Liver (tissue), 9 donors: Measurements from ENCODE around the gene PRDM1. TPM values are rescaled to one million over a fixed set of nuclear protein-coding genes. Genes with fewer than 3 reads are reported as not detected.

Source experiments
- DNase-seq: peaks from one replicate; pipeline ENCODE4 v3.0.0-alpha.2; 2017; ENCODE audit warnings: low spot score
- H3K27ac ChIP-seq, 2 donors: one replicate each; pipeline ENCODE4 v1.7.0; 2013; ENCODE audit warnings: inconsistent platforms in 2 of 2, low read length in 2 of 2, control low read depth in 1 of 2, low read depth in 1 of 2, mild to moderate bottlenecking in 1 of 2
- H3K27me3 ChIP-seq, 4 donors: one replicate each; pipeline versions ENCODE4 v1.6.1 to v1.7.0; 2013; ENCODE audit warnings: low read length in 3 of 4, inconsistent platforms in 1 of 4, mild to moderate bottlenecking in 1 of 4, moderate library complexity in 1 of 4; ENCODE audit not compliant: control insufficient read depth in 4 of 4, insufficient read depth in 4 of 4
- H3K36me3 ChIP-seq, 4 donors: one replicate each; pipeline versions ENCODE4 v1.6.1 to v1.7.0; 2013; ENCODE audit warnings: low read length in 3 of 4, mild to moderate bottlenecking in 3 of 4, low read depth in 1 of 4, moderate library complexity in 1 of 4; ENCODE audit not compliant: control insufficient read depth in 4 of 4, insufficient read depth in 3 of 4
- H3K4me1 ChIP-seq, 4 donors: one replicate each; pipeline versions ENCODE4 v1.6.1 to v1.7.0; 2013; ENCODE audit warnings: low read length in 3 of 4, mild to moderate bottlenecking in 3 of 4, moderate library complexity in 1 of 4; ENCODE audit not compliant: control insufficient read depth in 4 of 4, insufficient read depth in 4 of 4
- H3K4me3 ChIP-seq, 3 donors: one replicate each; pipeline versions ENCODE4 v1.6.1 to v1.7.0; 2013; ENCODE audit warnings: low read length in 3 of 3, control low read depth in 1 of 3, low read depth in 1 of 3, mild to moderate bottlenecking in 1 of 3
- H3K9ac ChIP-seq, 2 donors: one replicate each; pipeline ENCODE4 v1.7.0; 2013; ENCODE audit warnings: low read length in 2 of 2, mild to moderate bottlenecking in 2 of 2, moderate library complexity in 2 of 2, control low read depth in 1 of 2, low read depth in 1 of 2
- H3K9me3 ChIP-seq, 4 donors: one replicate each; pipeline versions ENCODE4 v1.6.1 to v1.7.0; 2013; ENCODE audit warnings: low read length in 3 of 4; ENCODE audit not compliant: control insufficient read depth in 4 of 4
- ATF3 ChIP-seq: IDR thresholded peaks from 2 replicates; pipeline ENCODE4 v1.6.1; 2016; ENCODE audit warnings: antibody characterized with exemption
- EGR1 ChIP-seq, 2 donors: IDR thresholded peaks; 2 replicates each; pipeline ENCODE4 v1.6.1; 2016 to 2018; ENCODE audit warnings: antibody characterized with exemption in 2 of 2, low read depth in 2 of 2
- FOXA1 ChIP-seq: IDR thresholded peaks from 2 replicates; pipeline ENCODE4 v1.6.1; 2016; ENCODE audit warnings: antibody characterized with exemption
- FOXA2 ChIP-seq: IDR thresholded peaks from 2 replicates; pipeline ENCODE4 v1.6.1; 2016; ENCODE audit warnings: antibody characterized with exemption
- GABPA ChIP-seq, 2 donors: IDR thresholded peaks in 1 of 2; conservative IDR thresholded peaks in 1 of 2; 2 replicates each; pipeline ENCODE4 v1.6.1; 2016; ENCODE audit warnings: antibody characterized with exemption in 2 of 2, mild to moderate bottlenecking in 1 of 2, moderate library complexity in 1 of 2
- HNF4A ChIP-seq, 2 donors: conservative IDR thresholded peaks; 2 replicates each; pipeline ENCODE4 v1.6.1; 2016; ENCODE audit warnings: antibody characterized with exemption in 2 of 2, mild to moderate bottlenecking in 2 of 2
- HNF4G ChIP-seq: IDR thresholded peaks from 2 replicates; pipeline ENCODE4 v1.6.1; 2016; ENCODE audit warnings: antibody characterized with exemption
- JUND ChIP-seq, 2 donors: IDR thresholded peaks; 2 replicates each; pipeline ENCODE4 v1.6.1; 2016; ENCODE audit warnings: antibody characterized with exemption in 2 of 2
- NR2F2 ChIP-seq: IDR thresholded peaks from 2 replicates; pipeline ENCODE4 v1.6.1; 2016; ENCODE audit warnings: antibody characterized with exemption
- RAD21 ChIP-seq, 2 donors: IDR thresholded peaks; 2 replicates each; pipeline ENCODE4 v1.6.1; 2016; ENCODE audit warnings: antibody characterized with exemption in 2 of 2, mild to moderate bottlenecking in 2 of 2
- RXRA ChIP-seq, 2 donors: IDR thresholded peaks; 2 replicates each; pipeline ENCODE4 v1.6.1; 2017 to 2018; ENCODE audit warnings: antibody characterized with exemption in 2 of 2, mild to moderate bottlenecking in 1 of 2
- SP1 ChIP-seq: IDR thresholded peaks from 2 replicates; pipeline ENCODE4 v1.6.1; 2018; ENCODE audit warnings: antibody characterized with exemption, mild to moderate bottlenecking
- TAF1 ChIP-seq: conservative IDR thresholded peaks from 2 replicates; pipeline ENCODE4 v1.6.1; 2016; ENCODE audit warnings: antibody characterized with exemption, mild to moderate bottlenecking
- YY1 ChIP-seq: IDR thresholded peaks from 2 replicates; pipeline ENCODE4 v1.6.1; 2016; ENCODE audit warnings: antibody characterized with exemption, mild to moderate bottlenecking
- whole genome bisulfite sequencing: extraction: QIAGEN DNeasy Blood & Tissue Kit; methylation state at CpG from one replicate; pipeline ENCODE4 v1.1.7; 2013; 5-methylcytosine and 5-hydroxymethylcytosine counted together
- polyA plus RNA-seq, 2 donors: library from polyadenylated mRNA; stranded (reverse) in 1 of 2; unstranded in 1 of 2; fragments of 200-250 nt in 1 of 2; fragments of >200 nt in 1 of 2; fragmentation: Nextera tagmentation in 1 of 2; extraction: Ambion mirVana in 1 of 2; gene quantifications; one replicate each; pipeline versions ENCODE4 v1.2.1 to v1.2.3, GENCODE V29; 2013 to 2015
- total RNA-seq, 2 donors: library from RNA; depleted of rRNA; stranded (reverse); fragments of >200 nt; gene quantifications; one replicate each; pipeline ENCODE4 v1.2.3, GENCODE V29; 2014
- TF ChIP-seq, protein P1 (sequence below): IDR thresholded peaks from 2 replicates; pipeline ENCODE4 v1.6.1; 2016; ENCODE audit warnings: antibody characterized with exemption, mild to moderate bottlenecking
- TF ChIP-seq, protein P2 (sequence below): IDR thresholded peaks from 2 replicates; pipeline ENCODE4 v1.6.1; 2016; ENCODE audit warnings: antibody characterized with exemption
- TF ChIP-seq, protein P3 (sequence below): fragments of 150-350 bp; IDR thresholded peaks from 2 replicates; pipeline ENCODE4 v1.5.1; 2017; ENCODE audit warnings: improper control_type of control experiment, low read depth, low read length; ENCODE audit not compliant: missing input control
- TF ChIP-seq, protein P4 (sequence below): IDR thresholded peaks from 2 replicates; pipeline ENCODE4 v1.6.1; 2016; ENCODE audit warnings: antibody characterized with exemption
- donor health status: healthy.
- donor health status: healthy.
- donor health status: healthy.
- donor health status: healthy.
- donor health status: healthy.

Gene PRDM1
- total and polyA plus RNA-seq, 4 donors: 0.37 to 2.8 (median 0.65) TPM

DNA sequence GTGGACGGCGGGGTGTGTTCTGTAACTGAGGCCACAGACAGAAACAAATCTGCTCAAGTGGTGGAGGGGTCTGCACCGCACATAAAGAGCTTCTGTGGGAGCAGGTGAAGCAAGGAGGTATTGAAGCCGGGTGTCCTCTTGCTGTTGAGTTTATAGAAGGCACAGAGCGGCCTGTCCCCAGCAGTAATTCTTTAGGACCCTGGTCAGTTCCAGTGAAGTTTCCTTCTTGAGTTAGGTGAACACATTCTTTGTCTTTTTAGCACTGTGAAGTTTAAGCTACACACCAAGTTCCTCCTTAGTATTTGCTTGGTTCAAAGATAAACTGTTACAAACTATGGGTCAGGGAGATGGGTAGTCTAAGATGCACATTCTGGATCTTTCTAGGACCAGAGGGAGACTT is 6.1 kb downstream of the PRDM1 start (continued):
- TF ChIP-seq, protein P1, sequence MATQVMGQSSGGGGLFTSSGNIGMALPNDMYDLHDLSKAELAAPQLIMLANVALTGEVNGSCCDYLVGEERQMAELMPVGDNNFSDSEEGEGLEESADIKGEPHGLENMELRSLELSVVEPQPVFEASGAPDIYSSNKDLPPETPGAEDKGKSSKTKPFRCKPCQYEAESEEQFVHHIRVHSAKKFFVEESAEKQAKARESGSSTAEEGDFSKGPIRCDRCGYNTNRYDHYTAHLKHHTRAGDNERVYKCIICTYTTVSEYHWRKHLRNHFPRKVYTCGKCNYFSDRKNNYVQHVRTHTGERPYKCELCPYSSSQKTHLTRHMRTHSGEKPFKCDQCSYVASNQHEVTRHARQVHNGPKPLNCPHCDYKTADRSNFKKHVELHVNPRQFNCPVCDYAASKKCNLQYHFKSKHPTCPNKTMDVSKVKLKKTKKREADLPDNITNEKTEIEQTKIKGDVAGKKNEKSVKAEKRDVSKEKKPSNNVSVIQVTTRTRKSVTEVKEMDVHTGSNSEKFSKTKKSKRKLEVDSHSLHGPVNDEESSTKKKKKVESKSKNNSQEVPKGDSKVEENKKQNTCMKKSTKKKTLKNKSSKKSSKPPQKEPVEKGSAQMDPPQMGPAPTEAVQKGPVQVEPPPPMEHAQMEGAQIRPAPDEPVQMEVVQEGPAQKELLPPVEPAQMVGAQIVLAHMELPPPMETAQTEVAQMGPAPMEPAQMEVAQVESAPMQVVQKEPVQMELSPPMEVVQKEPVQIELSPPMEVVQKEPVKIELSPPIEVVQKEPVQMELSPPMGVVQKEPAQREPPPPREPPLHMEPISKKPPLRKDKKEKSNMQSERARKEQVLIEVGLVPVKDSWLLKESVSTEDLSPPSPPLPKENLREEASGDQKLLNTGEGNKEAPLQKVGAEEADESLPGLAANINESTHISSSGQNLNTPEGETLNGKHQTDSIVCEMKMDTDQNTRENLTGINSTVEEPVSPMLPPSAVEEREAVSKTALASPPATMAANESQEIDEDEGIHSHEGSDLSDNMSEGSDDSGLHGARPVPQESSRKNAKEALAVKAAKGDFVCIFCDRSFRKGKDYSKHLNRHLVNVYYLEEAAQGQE: no peak
- TF ChIP-seq YY1 (no peak), RAD21 (IDR thresholded peaks at IDR 0.05) (no peak)

DNA sequence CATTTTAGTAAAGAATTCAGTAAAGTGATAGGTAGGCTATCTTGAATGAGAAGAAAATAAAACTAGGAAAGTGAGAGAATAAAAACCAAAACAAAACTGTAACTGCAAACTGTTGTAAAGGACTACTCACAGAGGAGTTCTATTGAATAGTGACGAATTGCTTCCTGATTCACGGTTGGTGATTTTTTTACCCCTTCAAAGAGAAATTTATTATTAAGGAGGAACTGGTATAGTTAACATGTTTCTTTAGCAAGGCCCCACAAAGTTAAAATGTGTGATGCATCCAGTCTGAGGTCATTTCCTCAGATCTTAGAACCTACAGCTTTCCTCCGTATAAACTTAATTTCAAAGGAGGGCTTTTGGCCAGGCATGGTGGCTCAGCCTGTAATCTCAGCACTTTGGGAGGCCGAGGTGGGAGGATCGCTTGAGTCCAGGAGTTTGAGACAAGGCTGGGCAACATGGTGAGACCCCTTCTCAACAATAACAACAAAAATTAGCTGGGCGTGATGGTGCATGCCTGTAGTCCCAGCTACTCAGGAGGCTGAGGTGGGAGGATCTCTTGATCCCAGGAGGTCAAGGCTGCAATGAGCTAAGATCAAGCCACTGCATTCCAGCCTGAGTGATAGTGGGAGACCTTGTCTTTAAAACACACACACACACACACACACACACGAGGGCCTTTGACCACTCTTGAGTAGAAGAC is 8.3 kb downstream of the PRDM1 start:
- no peaks in the 10 kb centered on the region for H3K9me3 ChIP-seq
- H3K27me3 ChIP-seq: peaks cover 0 to 8% (median 4%) of the 10 kb centered on the region in 4 donors
- no peak overlapping the region for H3K9ac ChIP-seq
- H3K4me1 ChIP-seq: peaks cover 0 to 4% (median 0%) of the 10 kb centered on the region in 4 donors
- WGBS: 79% methylated on average over 7 of the region's 7 CpGs
- no peak overlapping the region for H3K4me3 ChIP-seq
- TF ChIP-seq, protein P2, sequence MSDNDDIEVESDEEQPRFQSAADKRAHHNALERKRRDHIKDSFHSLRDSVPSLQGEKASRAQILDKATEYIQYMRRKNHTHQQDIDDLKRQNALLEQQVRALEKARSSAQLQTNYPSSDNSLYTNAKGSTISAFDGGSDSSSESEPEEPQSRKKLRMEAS: no peak
- TF ChIP-seq SP1: no peak
- TF ChIP-seq FOXA1: no peak
- TF ChIP-seq ATF3: no peak
- no peak for TF ChIP-seq RAD21 (IDR thresholded peaks at IDR 0.05)
- TF ChIP-seq EGR1 (IDR thresholded peaks at IDR 0.05; ENCODE audit: low read depth in 2 of 2): no peak
- no peak for TF ChIP-seq YY1
- TF ChIP-seq, protein P3, sequence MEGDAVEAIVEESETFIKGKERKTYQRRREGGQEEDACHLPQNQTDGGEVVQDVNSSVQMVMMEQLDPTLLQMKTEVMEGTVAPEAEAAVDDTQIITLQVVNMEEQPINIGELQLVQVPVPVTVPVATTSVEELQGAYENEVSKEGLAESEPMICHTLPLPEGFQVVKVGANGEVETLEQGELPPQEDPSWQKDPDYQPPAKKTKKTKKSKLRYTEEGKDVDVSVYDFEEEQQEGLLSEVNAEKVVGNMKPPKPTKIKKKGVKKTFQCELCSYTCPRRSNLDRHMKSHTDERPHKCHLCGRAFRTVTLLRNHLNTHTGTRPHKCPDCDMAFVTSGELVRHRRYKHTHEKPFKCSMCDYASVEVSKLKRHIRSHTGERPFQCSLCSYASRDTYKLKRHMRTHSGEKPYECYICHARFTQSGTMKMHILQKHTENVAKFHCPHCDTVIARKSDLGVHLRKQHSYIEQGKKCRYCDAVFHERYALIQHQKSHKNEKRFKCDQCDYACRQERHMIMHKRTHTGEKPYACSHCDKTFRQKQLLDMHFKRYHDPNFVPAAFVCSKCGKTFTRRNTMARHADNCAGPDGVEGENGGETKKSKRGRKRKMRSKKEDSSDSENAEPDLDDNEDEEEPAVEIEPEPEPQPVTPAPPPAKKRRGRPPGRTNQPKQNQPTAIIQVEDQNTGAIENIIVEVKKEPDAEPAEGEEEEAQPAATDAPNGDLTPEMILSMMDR: no peak
- TF ChIP-seq GABPA (IDR thresholded peaks at IDR 0.05 in 1 of 2, conservative IDR thresholded peaks at IDR 0.05 in 1 of 2): no peak
- no peak for TF ChIP-seq HNF4A (conservative IDR thresholded peaks at IDR 0.05)
- TF ChIP-seq FOXA2: no peak
- no peak for TF ChIP-seq JUND (IDR thresholded peaks at IDR 0.05)
- TF ChIP-seq, protein P1: no peak
- TF ChIP-seq NR2F2: no peak
- no peak for TF ChIP-seq RXRA (IDR thresholded peaks at IDR 0.05)
- no peak for TF ChIP-seq HNF4G
- TF ChIP-seq, protein P4, sequence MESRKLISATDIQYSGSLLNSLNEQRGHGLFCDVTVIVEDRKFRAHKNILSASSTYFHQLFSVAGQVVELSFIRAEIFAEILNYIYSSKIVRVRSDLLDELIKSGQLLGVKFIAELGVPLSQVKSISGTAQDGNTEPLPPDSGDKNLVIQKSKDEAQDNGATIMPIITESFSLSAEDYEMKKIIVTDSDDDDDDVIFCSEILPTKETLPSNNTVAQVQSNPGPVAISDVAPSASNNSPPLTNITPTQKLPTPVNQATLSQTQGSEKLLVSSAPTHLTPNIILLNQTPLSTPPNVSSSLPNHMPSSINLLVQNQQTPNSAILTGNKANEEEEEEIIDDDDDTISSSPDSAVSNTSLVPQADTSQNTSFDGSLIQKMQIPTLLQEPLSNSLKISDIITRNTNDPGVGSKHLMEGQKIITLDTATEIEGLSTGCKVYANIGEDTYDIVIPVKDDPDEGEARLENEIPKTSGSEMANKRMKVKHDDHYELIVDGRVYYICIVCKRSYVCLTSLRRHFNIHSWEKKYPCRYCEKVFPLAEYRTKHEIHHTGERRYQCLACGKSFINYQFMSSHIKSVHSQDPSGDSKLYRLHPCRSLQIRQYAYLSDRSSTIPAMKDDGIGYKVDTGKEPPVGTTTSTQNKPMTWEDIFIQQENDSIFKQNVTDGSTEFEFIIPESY: no peak
- TF ChIP-seq TAF1: no peak
- no peak overlapping the region for H3K27ac ChIP-seq
- H3K36me3 ChIP-seq: no peaks in the 10 kb centered on the region
- DNase-seq: no peak
